IMR-90 (cell line): ENCODE data around the gene PRSS21. TPM values are rescaled to one million over a fixed set of nuclear protein-coding genes. Genes with fewer than 3 reads are reported as not detected.

ENCODE experiments used
- ATAC-seq: fragments of 200-7000 bp; cut with Tn5 transposase; 2 replicates; pipeline ENCODE4 v1.9.1; 2020; ENCODE audit warnings: low read depth, mild to moderate bottlenecking, moderate library complexity
- BruUV-seq: library from RNA; stranded (reverse); fragments of 400-500 nt; replicated peaks from 2 replicates; lab custom pipeline; 2021; lab: Mats Ljungman, UMichigan
- CTCF ChIA-PET: fragments of 300-600 bp; formaldehyde crosslinking; extraction: SDS; loops from one replicate; lab custom pipeline; 2021; ENCODE audit warnings: antibody characterized with exemption; lab: Yijun Ruan, JAX
- POLR2A ChIA-PET: fragments of 300-600 bp; sonication (Branson Sonifier 250); formaldehyde crosslinking; loops from one replicate; lab custom pipeline; 2022; ENCODE audit warnings: antibody characterized with exemption; ENCODE audit not compliant: unreplicated experiment; lab: Charles Lee
- DNase-seq: peaks from one replicate; pipeline ENCODE4 v3.0.0; 2013
- H2AFZ ChIP-seq: replicated peaks from 2 replicates; pipeline ENCODE3; 2013; ENCODE audit warnings: low read length, mild to moderate bottlenecking; ENCODE audit not compliant: poor library complexity
- H2AK5ac ChIP-seq: 2 replicates; pipeline ENCODE4 v1.6.1; 2013; ENCODE audit warnings: low read depth, low read length, inconsistent platforms
- H2AK9ac ChIP-seq: replicated peaks from 2 replicates; pipeline ENCODE3; 2013; ENCODE audit warnings: mild to moderate bottlenecking, low read depth, low read length, moderate library complexity; ENCODE audit not compliant: poor library complexity
- H2BK120ac ChIP-seq: 2 replicates; pipeline ENCODE4 v1.6.1; 2013; ENCODE audit warnings: low read depth, low read length, inconsistent platforms
- H2BK15ac ChIP-seq: 3 replicates; pipeline ENCODE4 v1.6.1; 2013; ENCODE audit warnings: low read depth, low read length, inconsistent platforms
- H2BK20ac ChIP-seq: 2 replicates; pipeline ENCODE4 v1.6.1; 2013; ENCODE audit warnings: low read depth, mild to moderate bottlenecking, inconsistent platforms, low read length, moderate library complexity
- H2BK5ac ChIP-seq: 2 replicates; pipeline ENCODE4 v1.6.1; 2013; ENCODE audit warnings: mild to moderate bottlenecking, low read depth, low read length, inconsistent platforms; ENCODE audit not compliant: poor library complexity, severe bottlenecking
- H3K14ac ChIP-seq: replicated peaks from 2 replicates; pipeline ENCODE4 v1.6.1; 2013; ENCODE audit warnings: low read depth, low read length, inconsistent platforms
- H3K18ac ChIP-seq: 2 replicates; pipeline ENCODE4 v1.6.1; 2013; ENCODE audit warnings: low read depth, low read length, control low read depth
- H3K23ac ChIP-seq: 2 replicates; pipeline ENCODE4 v1.6.1; 2013; ENCODE audit warnings: low read depth, low read length, inconsistent platforms
- H3K27ac ChIP-seq: 2 replicates; pipeline ENCODE4 v1.5.1; 2013; ENCODE audit warnings: mild to moderate bottlenecking, control low read depth, low read length; ENCODE audit not compliant: insufficient read depth
- H3K27me3 ChIP-seq: 2 replicates; pipeline ENCODE4 v1.6.1; 2013; ENCODE audit warnings: low read length; ENCODE audit not compliant: control insufficient read depth, insufficient read depth
- H3K36me3 ChIP-seq: 2 replicates; pipeline ENCODE4 v1.6.1; 2013; ENCODE audit warnings: low read length, mixed read lengths; ENCODE audit not compliant: control insufficient read depth, insufficient read depth
- H3K4ac ChIP-seq: 2 replicates; pipeline ENCODE4 v1.6.1; 2013; ENCODE audit warnings: low read depth, low read length, inconsistent platforms
- H3K4me1 ChIP-seq: 2 replicates; pipeline ENCODE4 v1.6.1; 2013; ENCODE audit warnings: low read length, mixed read lengths; ENCODE audit not compliant: control insufficient read depth, insufficient read depth
- H3K4me2 ChIP-seq: 2 replicates; pipeline ENCODE4 v1.6.1; 2013; ENCODE audit warnings: low read depth, mild to moderate bottlenecking, control low read depth, low read length, moderate library complexity
- H3K4me3 ChIP-seq: 2 replicates; pipeline ENCODE4 v1.5.1; 2013; ENCODE audit warnings: low read depth, mild to moderate bottlenecking, control low read depth, low read length, moderate library complexity; ENCODE audit not compliant: insufficient read depth
- H3K56ac ChIP-seq: 2 replicates; pipeline ENCODE4 v1.6.1; 2013; ENCODE audit warnings: low read length, inconsistent platforms; ENCODE audit not compliant: insufficient read depth; ENCODE audit errors: extremely low read depth
- H3K79me1 ChIP-seq, 2 experiments: 2 replicates each; pipeline ENCODE4 v1.6.1; 2013; ENCODE audit warnings: low read length in 2 of 2, inconsistent platforms in 1 of 2, low read depth in 1 of 2
- H3K9ac ChIP-seq: 2 replicates; pipeline ENCODE4 v1.6.1; 2013; ENCODE audit warnings: low read depth, low read length, control low read depth
- H3K9me1 ChIP-seq: 2 replicates; pipeline ENCODE4 v1.6.1; 2013; ENCODE audit warnings: low read length, inconsistent platforms; ENCODE audit not compliant: insufficient read depth
- H3K9me3 ChIP-seq: 2 replicates; pipeline ENCODE4 v1.6.1; 2013; ENCODE audit warnings: low read length; ENCODE audit not compliant: control insufficient read depth, insufficient read depth
- H4K20me1 ChIP-seq: 2 replicates; pipeline ENCODE4 v1.6.1; 2013; ENCODE audit warnings: low read length, inconsistent platforms; ENCODE audit not compliant: insufficient read depth
- H4K5ac ChIP-seq: 2 replicates; pipeline ENCODE4 v1.6.1; 2013; ENCODE audit warnings: mild to moderate bottlenecking, low read depth, low read length, control low read depth
- H4K8ac ChIP-seq, 2 experiments: 2 replicates each; pipeline ENCODE4 v1.6.1; 2013; ENCODE audit warnings: low read depth in 2 of 2, low read length in 2 of 2, control low read depth in 1 of 2, inconsistent platforms in 1 of 2
- H4K91ac ChIP-seq: 2 replicates; pipeline ENCODE4 v1.6.1; 2013; ENCODE audit warnings: low read depth, low read length, inconsistent platforms; ENCODE audit not compliant: insufficient read depth
- BHLHE40 ChIP-seq: fragments of 150-350 bp; IDR thresholded peaks from 2 replicates; pipeline ENCODE4 v1.6.1; 2016; ENCODE audit warnings: mild to moderate bottlenecking, low read depth, low read length
- CEBPB ChIP-seq: IDR thresholded peaks from 2 replicates; pipeline ENCODE4 v1.6.1; 2012; ENCODE audit warnings: low read depth, low read length, improper control_type of control experiment
- CHD1 ChIP-seq: IDR thresholded peaks from 2 replicates; pipeline ENCODE4 v1.6.1; 2012; ENCODE audit warnings: low read depth, low read length, improper control_type of control experiment
- CTCF ChIP-seq: conservative IDR thresholded peaks from 2 replicates; pipeline ENCODE4 v1.5.1; 2012; ENCODE audit warnings: mild to moderate bottlenecking, low read depth, low read length, improper control_type of control experiment
- ELK1 ChIP-seq: fragments of 150-350 bp; IDR thresholded peaks from 2 replicates; pipeline ENCODE4 v1.6.1; 2016; ENCODE audit warnings: low read depth, mild to moderate bottlenecking, low read length, moderate library complexity, borderline replicate concordance
- FOS ChIP-seq: fragments of 150-350 bp; IDR thresholded peaks from 2 replicates; pipeline ENCODE4 v1.6.1; 2016; ENCODE audit warnings: low read depth, low read length
- MAFK ChIP-seq: IDR thresholded peaks from 2 replicates; pipeline ENCODE4 v1.6.1; 2012; ENCODE audit warnings: low read depth, low read length, improper control_type of control experiment
- MAZ ChIP-seq: IDR thresholded peaks from 2 replicates; pipeline ENCODE4 v1.6.1; 2012; ENCODE audit warnings: low read depth, mild to moderate bottlenecking, low read length, improper control_type of control experiment, moderate library complexity, borderline replicate concordance
- MXI1 ChIP-seq: IDR thresholded peaks from 2 replicates; pipeline ENCODE4 v1.6.1; 2012; ENCODE audit warnings: low read depth, mild to moderate bottlenecking, low read length, moderate library complexity, borderline replicate concordance
- NFE2L2 ChIP-seq: fragments of 150-350 bp; IDR thresholded peaks from 2 replicates; pipeline ENCODE4 v1.6.1; 2016; ENCODE audit warnings: low read depth, mild to moderate bottlenecking, low read length
- POLR2A ChIP-seq: IDR thresholded peaks from 2 replicates; pipeline ENCODE4 v1.6.1; 2012; ENCODE audit warnings: mild to moderate bottlenecking, low read depth, low read length
- RCOR1 ChIP-seq: IDR thresholded peaks from 2 replicates; pipeline ENCODE4 v1.6.1; 2012; ENCODE audit warnings: mild to moderate bottlenecking, low read length, improper control_type of control experiment; ENCODE audit not compliant: insufficient replicate concordance
- RFX5 ChIP-seq: IDR thresholded peaks from 2 replicates; pipeline ENCODE4 v1.8.0; 2012; ENCODE audit warnings: low read depth, mild to moderate bottlenecking, low read length, moderate library complexity
- SMC3 ChIP-seq: fragments of 150-350 bp; IDR thresholded peaks from 2 replicates; pipeline ENCODE4 v1.6.1; 2016; ENCODE audit warnings: low read depth, mild to moderate bottlenecking, antibody characterized with exemption, low read length, moderate library complexity
- USF2 ChIP-seq: fragments of 150-350 bp; IDR thresholded peaks from 2 replicates; pipeline ENCODE4 v1.6.1; 2017; ENCODE audit warnings: mild to moderate bottlenecking, antibody characterized with exemption, low read length, low read depth
- WGBS, 2 experiments: methylation state at CpG; one replicate each; pipeline versions ENCODE4 v1.1.5 to v1.1.7; 2013; ENCODE audit warnings: missing lambda C conversion rate in 2 of 2; ENCODE audit not compliant: insufficient read length in 1 of 2; ENCODE audit errors: extremely low coverage in 2 of 2; 5-methylcytosine and 5-hydroxymethylcytosine counted together
- dilution Hi-C: fragments of 300-500 bp; cut with HindIII; formaldehyde crosslinking; loops from one replicate; pipeline ENCODE4 v1.14.3; 2018; ENCODE audit warnings: low sequenced_read_pairs; ENCODE audit not compliant: unreplicated experiment
- in situ Hi-C: fragments of 300-500 bp; cut with MboI; formaldehyde crosslinking; loops from 3 replicates; pipeline ENCODE4 v1.14.3; 2019; ENCODE audit warnings: low sequenced_read_pairs, inconsistent platforms, mixed read lengths
- intact Hi-C: fragments of 100-400 bp; cut with micrococcal nuclease; formaldehyde crosslinking; loops from 2 replicates; pipeline ENCODE4 v1.10.0; 2022
- polyA plus RNA-seq, 3 experiments: library from polyadenylated mRNA; depleted of rRNA; stranded (reverse); fragments of >200 nt; gene quantifications; 2 replicates each; pipeline ENCODE4 v1.2.3, GENCODE V29; 2012; ENCODE audit warnings: low replicate concordance in 1 of 3
- total RNA-seq: library from RNA; depleted of rRNA; stranded (reverse); fragments of >200 nt; gene quantifications from 2 replicates; pipeline ENCODE4 v1.2.3, GENCODE V29; 2012

The PRSS21 gene
- total and polyA plus RNA-seq, 2 of the 4 experiments (the other 2 are of a cell fraction): 0.21 TPM; not detected in 1

- Histone ChIP-seq H2BK5ac (peak overlapping the region; percentile 74), H2BK120ac (peak overlapping the region; percentile 68), H4K91ac (no peak overlapping the region), H4K20me1 (peaks cover 7% of the 10 kb centered on the region; the same call in 1 of the 2 replicates), H2AK9ac (peak overlapping the region; percentile 19), H3K36me3 (no peaks in the 10 kb centered on the region), H3K9ac (no peak overlapping the region), H3K27ac (no peak overlapping the region), H2BK20ac (peak overlapping the region; percentile 75; the same call in 1 of the 2 replicates), H3K23ac (peak overlapping the region; percentile 52; the same call in 1 of the 2 replicates), H4K8ac (peak overlapping the region in 1 of 2 experiments; percentile 59; a peak in 1 of 4 replicates), H4K5ac (no peak overlapping the region), H3K18ac (no peak overlapping the region), H3K4me1 (peaks cover 10% of the 10 kb centered on the region), H3K4me2 (no peak overlapping the region), H2AK5ac (peak overlapping the region; percentile 93), H3K56ac (no peak overlapping the region), H3K79me1 (no peaks in the 10 kb centered on the region), H2BK15ac (peak overlapping the region; percentile 45; the same call in 1 of the 3 replicates), H3K4ac (peak overlapping the region; percentile 80), H3K14ac (peak overlapping the region; percentile 56), H3K4me3 (no peak overlapping the region), H3K27me3 (peaks cover 18% of the 10 kb centered on the region), H2AFZ (no peak overlapping the region), H3K9me1 (peaks cover 10% of the 10 kb centered on the region), H3K9me3 (no peaks in the 10 kb centered on the region)
- dilution Hi-C loops (no loop called here), in situ Hi-C loops (loop anchor here (10.0 kb wide), 1 partner anchor 80 kb away; the partner anchor contains the start of gene FLYWCH1), intact Hi-C loops (loop anchor here (5.0 kb wide), 1 partner anchor 43 kb away; no protein-coding TSS in a partner anchor)
- no TSS peak for BruUV-seq
- 90% methylated on average over 1 of the region's 3 CpGs; no CpG with 5 or more reads in 1 of the 2 experiments for WGBS, 2 experiments
- ATAC-seq (no peak), DNase-seq (no peak)
- POLR2A ChIA-PET: no interaction called here
- CTCF ChIA-PET: no interaction called here
- TF ChIP-seq RFX5 (no peak), MAFK (no peak), CEBPB (no peak), CHD1 (no peak), RCOR1 (no peak), MXI1 (no peak), NFE2L2 (no peak), BHLHE40 (no peak), USF2 (no peak), MAZ (no peak), FOS (no peak), ELK1 (no peak), POLR2A (no peak), CTCF (no peak), SMC3 (no peak)
Measured at GRCh38 chr16:2834968-2835367, 17.9 kb downstream of the PRSS21 start.
